Erythroblast (primary cell): ENCODE results near the gene CD84.

ENCODE experiments used
- GATA1 ChIP-seq: IDR thresholded peaks from 2 replicates; pipeline ENCODE4 v1.6.1; 2011; ENCODE audit warnings: low read depth, mild to moderate bottlenecking, control low read depth, low read length, moderate library complexity
- POLR2A ChIP-seq: IDR thresholded peaks from 2 replicates; pipeline ENCODE4 v1.6.1; 2011; ENCODE audit warnings: mild to moderate bottlenecking, low read length

DNA sequence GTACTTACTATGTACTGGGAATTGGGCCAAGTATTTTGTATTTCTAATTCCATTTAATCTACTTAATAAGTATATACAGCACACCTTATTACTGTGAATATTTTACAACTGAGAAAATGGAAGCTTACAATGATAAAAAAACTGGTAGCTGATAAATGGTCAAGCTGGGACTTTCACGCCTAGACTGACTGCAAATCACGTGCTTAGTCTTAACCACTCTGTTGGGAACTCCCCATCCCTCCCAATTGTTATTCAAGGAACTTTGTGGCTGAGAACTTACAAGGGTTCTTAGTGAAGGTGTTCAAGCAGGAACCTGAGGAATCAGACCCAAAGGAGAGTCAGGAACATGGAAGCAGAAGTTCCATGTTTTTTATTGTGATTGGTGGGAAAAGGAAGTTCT, 26.9 kb downstream of the CD84 start:
- no peak for TF ChIP-seq POLR2A
- TF ChIP-seq GATA1 = no peak
